ENCODE measurements around the gene GALNT9. TPM values are rescaled to one million over a fixed set of nuclear protein-coding genes. Genes with fewer than 3 reads are reported as not detected.
"Not testable (repeated sequence)": the region's sequence is repeated elsewhere in the genome, so short reads cannot be mapped to it uniquely, and the experiment has no call there.

The GALNT9 gene
- total RNA-seq, 6 experiments from 2014 or later, result not detected

DNA sequence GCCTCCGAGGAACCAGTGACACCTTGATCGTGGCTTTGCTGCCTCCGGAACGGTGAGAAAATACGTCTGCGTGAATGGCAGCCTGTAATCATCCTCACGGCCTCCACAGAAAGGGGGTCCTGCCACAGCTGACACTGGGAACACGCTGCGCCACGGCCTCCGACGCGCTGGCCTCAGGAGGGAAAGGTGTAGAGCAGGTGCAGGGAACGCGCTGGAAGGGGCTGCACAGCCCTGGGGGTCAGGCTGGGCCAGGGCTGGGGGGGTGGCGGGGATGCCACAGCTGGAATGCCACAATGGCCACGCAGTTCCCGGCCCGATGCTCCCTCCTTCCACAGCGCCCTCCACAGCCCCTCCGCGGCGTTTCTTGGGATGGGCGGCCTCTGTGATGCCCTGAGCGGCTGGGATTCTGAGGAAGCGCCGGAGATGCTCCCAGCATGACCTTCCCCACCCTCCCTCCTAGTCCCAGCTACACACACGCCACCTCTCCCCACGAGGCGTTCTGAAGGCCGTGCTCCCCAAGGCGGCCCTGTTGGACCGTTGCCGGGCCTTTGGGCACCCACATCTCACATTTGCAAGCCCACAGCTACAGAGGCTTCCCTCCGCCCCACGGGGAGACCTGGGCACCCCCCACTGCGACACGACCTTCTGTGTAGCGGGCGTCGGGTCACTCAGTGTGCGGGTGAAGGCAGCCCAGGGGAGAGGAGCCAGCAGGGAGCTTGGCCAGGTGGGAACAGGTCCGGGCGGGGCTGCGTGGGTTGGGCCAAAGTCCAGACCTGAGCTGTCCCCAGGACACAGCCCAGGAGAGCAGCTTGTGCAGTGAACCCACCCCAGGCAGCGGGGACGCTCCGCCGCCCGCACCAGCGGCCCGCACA lies 31.8 kb upstream of the GALNT9 start:
- Mint-ChIP-seq H3K4me1 (ENCODE audit: low read depth) (peaks cover 6% of the 10 kb centered on the region), H3K27ac (no peak overlapping the region), H3K4me3 (no peak overlapping the region), H3K9me3 (peaks cover 17% of the 10 kb centered on the region), H3K36me3 (ENCODE audit: low read depth) (peaks cover 4% of the 10 kb centered on the region; the same call in 1 of the 2 replicates), H3K27me3 (ENCODE audit: insufficient read depth) (peaks cover 2% of the 10 kb centered on the region)
- no peak for DNase-seq
- TF ChIP-seq CTCF (IDR thresholded peaks at IDR 0.05), result no peak

- Mint-ChIP-seq H3K27ac (no peak overlapping the region), H3K27me3 (ENCODE audit: insufficient read depth) (peaks cover 2% of the 10 kb centered on the region; the same call in 1 of the 2 replicates), H3K4me1 (ENCODE audit: low read depth) (peaks cover 6% of the 10 kb centered on the region), H3K36me3 (ENCODE audit: low read depth) (peaks cover 4% of the 10 kb centered on the region; the same call in 1 of the 2 replicates), H3K9me3 (peaks cover 17% of the 10 kb centered on the region), H3K4me3 (no peak overlapping the region)
- no peak for TF ChIP-seq CTCF (IDR thresholded peaks at IDR 0.05)
- DNase-seq, result no peak
These were observed 31.0 kb upstream of the GALNT9 start for GRCh38 chr12:132360410-132360809.

DNA sequence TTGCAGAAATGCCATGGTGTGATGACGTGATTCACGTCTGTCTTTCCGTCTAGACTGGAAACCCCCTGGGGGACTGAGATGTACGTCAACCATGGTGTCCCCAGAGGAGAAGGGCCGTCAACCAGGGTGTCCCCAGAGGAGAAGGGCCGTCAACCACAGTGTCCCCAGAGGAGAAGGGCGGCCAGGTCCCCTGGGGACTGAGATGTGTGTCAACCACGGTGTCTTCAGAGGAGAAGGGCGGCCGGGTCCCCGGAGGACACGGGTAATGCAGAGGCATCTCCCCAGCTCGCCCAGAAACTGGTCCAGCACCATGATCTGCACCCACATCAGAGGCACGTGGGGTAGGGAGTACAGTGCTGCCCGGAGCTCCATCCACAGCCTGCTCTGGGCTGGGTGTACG lies 30.6 kb upstream of the GALNT9 start:
- H3K9me3 Mint-ChIP-seq, result peaks cover 17% of the 10 kb centered on the region
- no peak overlapping the region for H3K27ac Mint-ChIP-seq
- TF ChIP-seq CTCF (IDR thresholded peaks at IDR 0.05), result no peak
- H3K36me3 Mint-ChIP-seq (ENCODE audit: low read depth), result peaks cover 4% of the 10 kb centered on the region; the same call in 1 of the 2 replicates
- DNase-seq, result no peak
- H3K27me3 Mint-ChIP-seq (ENCODE audit: insufficient read depth), result peaks cover 2% of the 10 kb centered on the region; the same call in 1 of the 2 replicates
- H3K4me1 Mint-ChIP-seq (ENCODE audit: low read depth), result peaks cover 6% of the 10 kb centered on the region
- H3K4me3 Mint-ChIP-seq, result no peak overlapping the region

DNA sequence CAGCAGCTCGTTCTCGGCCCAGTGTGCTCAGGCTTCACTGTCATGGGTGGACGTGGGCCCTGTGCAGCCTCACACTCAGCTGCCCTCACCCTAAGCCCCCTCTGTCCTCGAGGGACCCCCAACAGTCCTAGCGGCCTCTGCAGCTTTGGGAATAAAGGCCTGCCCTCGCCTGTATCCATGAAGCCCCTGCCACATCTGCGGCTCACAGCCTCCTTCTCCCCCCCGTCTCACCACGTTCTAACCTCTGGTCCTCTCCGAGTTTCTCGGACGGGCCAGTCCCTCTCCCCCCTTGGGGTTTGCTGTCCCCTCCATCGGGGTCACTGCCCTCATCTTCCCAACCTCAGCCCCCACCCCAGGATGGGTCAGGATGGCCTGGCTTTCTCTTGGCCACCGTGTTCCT lies 30.2 kb upstream of the GALNT9 start:
- no peak overlapping the region for H3K27ac Mint-ChIP-seq
- H3K4me3 Mint-ChIP-seq, result no peak overlapping the region
- H3K9me3 Mint-ChIP-seq, result peaks cover 17% of the 10 kb centered on the region
- H3K36me3 Mint-ChIP-seq (ENCODE audit: low read depth), result peaks cover 4% of the 10 kb centered on the region; the same call in 1 of the 2 replicates
- peaks cover 6% of the 10 kb centered on the region for H3K4me1 Mint-ChIP-seq (ENCODE audit: low read depth)
- DNase-seq, result no peak
- TF ChIP-seq CTCF (IDR thresholded peaks at IDR 0.05), result no peak
- H3K27me3 Mint-ChIP-seq (ENCODE audit: insufficient read depth), result peaks cover 2% of the 10 kb centered on the region; the same call in 1 of the 2 replicates

DNA sequence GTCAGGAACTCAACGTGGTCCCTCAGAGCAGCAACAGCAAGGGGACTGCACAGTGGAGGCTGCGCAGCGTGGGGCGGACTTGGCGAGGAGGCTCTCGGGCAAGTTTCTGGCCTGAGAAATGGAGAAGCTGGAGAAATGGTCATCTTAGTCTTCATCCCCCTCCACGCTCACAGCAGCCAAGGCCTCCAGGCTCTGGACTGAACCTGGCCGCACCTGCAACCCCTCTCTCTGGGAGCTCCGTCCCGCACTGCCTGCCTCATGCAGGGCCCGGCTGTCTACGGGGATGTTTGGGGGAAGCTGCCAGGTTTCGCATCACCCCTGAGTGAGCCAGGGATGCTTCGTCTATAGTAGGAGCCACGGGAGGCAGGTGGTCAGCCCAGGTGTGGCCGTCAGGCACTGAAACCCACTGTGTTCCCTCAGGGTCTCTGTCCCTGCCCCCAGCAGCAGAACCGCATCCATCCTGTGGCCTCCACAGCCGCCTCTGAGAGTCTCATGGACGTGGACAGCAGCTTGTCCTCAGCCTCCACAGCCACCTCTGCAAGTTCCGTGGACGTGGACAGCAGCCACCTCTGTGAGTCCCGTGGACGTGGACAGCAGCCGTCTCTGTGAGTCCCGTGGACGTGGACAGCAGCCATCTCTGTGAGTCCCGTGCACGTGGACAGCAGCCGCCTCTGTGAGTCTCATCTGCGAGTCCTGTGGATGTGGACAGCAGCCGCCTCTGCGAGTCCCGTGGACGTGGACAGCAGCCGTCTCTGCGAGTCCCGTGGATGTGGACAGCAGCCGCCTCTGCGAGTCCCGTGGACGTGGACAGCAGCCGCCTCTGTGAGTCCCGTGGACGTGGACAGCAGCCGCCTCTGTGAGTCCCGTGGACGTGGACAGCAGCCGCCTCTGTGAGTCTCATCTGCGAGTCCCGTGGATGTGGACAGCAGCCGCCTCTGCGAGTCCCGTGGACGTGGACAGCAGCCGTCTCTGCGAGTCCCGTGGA lies 29.1 kb upstream of the GALNT9 start:
- peaks cover 16% of the 10 kb centered on the region for H3K9me3 Mint-ChIP-seq
- H3K4me1 Mint-ChIP-seq (ENCODE audit: low read depth); H3K4me3 Mint-ChIP-seq; H3K27ac Mint-ChIP-seq; DNase-seq; H3K36me3 Mint-ChIP-seq (ENCODE audit: low read depth); H3K27me3 Mint-ChIP-seq (ENCODE audit: insufficient read depth): not testable (repeated sequence)
